K562 (cell line): ENCODE data around the gene MCEMP1. TPM values are rescaled to one million over a fixed set of nuclear protein-coding genes. Genes with fewer than 3 reads are reported as not detected.

ENCODE experiments used
- AFF1 ChIP-seq, 2 experiments: fragments of 450-650 bp; IDR thresholded peaks; 2 replicates each; pipeline ENCODE4 v1.6.1; 2018; ENCODE audit warnings: mild to moderate bottlenecking in 2 of 2, low read depth in 1 of 2; ENCODE audit not compliant: partially characterized antibody in 2 of 2
- ATF3 ChIP-seq, 2 experiments: fragments of 450-650 bp in 1 of 2; sonication (generic) in 1 of 2; formaldehyde crosslinking in 1 of 2; IDR thresholded peaks in 1 of 2; conservative IDR thresholded peaks in 1 of 2; 2 replicates each; pipeline versions ENCODE4 v1.6.1 to v1.8.1; 2016 to 2023; ENCODE audit warnings: mild to moderate bottlenecking in 2 of 2, moderate library complexity in 2 of 2, inconsistent platforms in 1 of 2, missing genetic modification reagents in 1 of 2
- CREB3L1 ChIP-seq: fragments of 450-650 bp; IDR thresholded peaks from 2 replicates; pipeline ENCODE4 v1.6.1; 2014; ENCODE audit warnings: low read depth, mild to moderate bottlenecking, moderate library complexity, borderline replicate concordance
- HDAC1 ChIP-seq, 2 experiments: fragments of 450-650 bp; IDR thresholded peaks; 2 replicates each; pipeline ENCODE4 v1.6.1; 2016 to 2017; ENCODE audit warnings: inconsistent platforms in 1 of 2, mild to moderate bottlenecking in 1 of 2, moderate library complexity in 1 of 2
- polyA plus RNA-seq, 8 experiments: library from polyadenylated mRNA; depleted of rRNA in 4 of 8; stranded (reverse) in 5 of 8; unstranded in 3 of 8; fragments of >200 nt; fragmentation: Nextera tagmentation in 2 of 8; fragmentation: Illumina TruSeq in 1 of 8; extraction: Ambion mirVana in 2 of 8; extraction: Trizol in 1 of 8; gene quantifications; 2 replicates each; pipeline versions ENCODE4 v1.2.1 to v1.2.3, GENCODE V29; 2011 to 2014; ENCODE audit warnings: inconsistent platforms in 1 of 8, missing spikeins in 1 of 8
- total RNA-seq, 7 experiments: library from RNA; depleted of rRNA in 6 of 7; stranded (reverse); fragments of >200 nt in 6 of 7; fragmentation: Illumina TruSeq in 2 of 7; extraction: Trizol in 2 of 7; gene quantifications; 2 replicates each; pipeline versions ENCODE4 v1.2.1 to v1.2.3, GENCODE V29; 2011 to 2021; ENCODE audit warnings: low replicate concordance in 1 of 7
- TF ChIP-seq, protein P1 (sequence below): fragments of 200-600 bp; sonication (generic); IDR thresholded peaks from one replicate; pipeline ENCODE4 v1.6.1; 2012; ENCODE audit warnings: mild to moderate bottlenecking, low read depth, low read length, inconsistent platforms
- TF ChIP-seq, protein P2 (sequence below): fragments of 250-450 bp; sonication (Bioruptor Pico); IDR thresholded peaks from 2 replicates; pipeline ENCODE4 v1.8.0; 2021; ENCODE audit warnings: borderline replicate concordance, mild to moderate bottlenecking, moderate library complexity; ENCODE audit not compliant: poor library complexity, severe bottlenecking

MCEMP1 gene
- total and polyA plus RNA-seq, 9 of the 15 experiments (the other 6 are each of a cell fraction or from before 2014, with no cell fraction given) = 0.11 to 1.8 (median 0.51) TPM

DNA sequence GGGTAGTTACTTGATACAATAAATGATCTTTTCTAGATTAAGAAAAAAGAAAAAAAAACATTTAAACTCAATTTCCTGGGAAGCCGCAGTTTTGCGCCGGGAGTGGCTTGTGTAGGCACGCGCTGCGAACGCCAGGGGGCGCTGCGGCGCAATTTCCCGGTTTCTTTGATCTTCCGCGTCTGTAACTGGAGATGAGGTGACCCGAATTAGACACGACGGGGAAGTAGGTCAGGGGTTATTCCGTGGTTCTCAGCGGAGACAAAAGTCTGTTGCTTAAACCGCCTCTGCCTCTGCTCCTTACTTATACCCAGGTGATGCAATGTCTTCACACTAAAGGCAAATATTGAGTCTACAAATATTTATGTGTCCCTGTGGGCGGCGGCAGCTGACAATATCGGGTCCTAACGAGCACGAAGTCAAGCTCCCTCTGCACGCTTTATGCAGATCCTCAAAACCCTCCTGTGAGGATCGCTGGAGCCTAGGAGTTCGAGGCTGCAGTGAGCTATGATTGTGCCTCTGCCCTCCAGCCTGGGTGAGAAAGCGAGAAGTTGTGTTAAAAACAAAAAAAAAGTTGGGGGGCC lies 24.7 kb upstream of the MCEMP1 start (continued):
- TF ChIP-seq ATF3 (IDR thresholded peaks at IDR 0.05) (peak; percentile 96), ATF3 (CRISPR knock-in tag; conservative IDR thresholded peaks at IDR 0.05) (no peak; the same call in none of the 2 replicates), AFF1 (IDR thresholded peaks at IDR 0.05; ENCODE audit: low read depth in 1 of 2, partially characterized antibody in 2 of 2) (peak in 1 of 2 experiments; percentile 56), HDAC1 (IDR thresholded peaks at IDR 0.05) (no peak), CREB3L1 (no peak; the same call in 1 of the 2 replicates)
- TF ChIP-seq, protein P1, sequence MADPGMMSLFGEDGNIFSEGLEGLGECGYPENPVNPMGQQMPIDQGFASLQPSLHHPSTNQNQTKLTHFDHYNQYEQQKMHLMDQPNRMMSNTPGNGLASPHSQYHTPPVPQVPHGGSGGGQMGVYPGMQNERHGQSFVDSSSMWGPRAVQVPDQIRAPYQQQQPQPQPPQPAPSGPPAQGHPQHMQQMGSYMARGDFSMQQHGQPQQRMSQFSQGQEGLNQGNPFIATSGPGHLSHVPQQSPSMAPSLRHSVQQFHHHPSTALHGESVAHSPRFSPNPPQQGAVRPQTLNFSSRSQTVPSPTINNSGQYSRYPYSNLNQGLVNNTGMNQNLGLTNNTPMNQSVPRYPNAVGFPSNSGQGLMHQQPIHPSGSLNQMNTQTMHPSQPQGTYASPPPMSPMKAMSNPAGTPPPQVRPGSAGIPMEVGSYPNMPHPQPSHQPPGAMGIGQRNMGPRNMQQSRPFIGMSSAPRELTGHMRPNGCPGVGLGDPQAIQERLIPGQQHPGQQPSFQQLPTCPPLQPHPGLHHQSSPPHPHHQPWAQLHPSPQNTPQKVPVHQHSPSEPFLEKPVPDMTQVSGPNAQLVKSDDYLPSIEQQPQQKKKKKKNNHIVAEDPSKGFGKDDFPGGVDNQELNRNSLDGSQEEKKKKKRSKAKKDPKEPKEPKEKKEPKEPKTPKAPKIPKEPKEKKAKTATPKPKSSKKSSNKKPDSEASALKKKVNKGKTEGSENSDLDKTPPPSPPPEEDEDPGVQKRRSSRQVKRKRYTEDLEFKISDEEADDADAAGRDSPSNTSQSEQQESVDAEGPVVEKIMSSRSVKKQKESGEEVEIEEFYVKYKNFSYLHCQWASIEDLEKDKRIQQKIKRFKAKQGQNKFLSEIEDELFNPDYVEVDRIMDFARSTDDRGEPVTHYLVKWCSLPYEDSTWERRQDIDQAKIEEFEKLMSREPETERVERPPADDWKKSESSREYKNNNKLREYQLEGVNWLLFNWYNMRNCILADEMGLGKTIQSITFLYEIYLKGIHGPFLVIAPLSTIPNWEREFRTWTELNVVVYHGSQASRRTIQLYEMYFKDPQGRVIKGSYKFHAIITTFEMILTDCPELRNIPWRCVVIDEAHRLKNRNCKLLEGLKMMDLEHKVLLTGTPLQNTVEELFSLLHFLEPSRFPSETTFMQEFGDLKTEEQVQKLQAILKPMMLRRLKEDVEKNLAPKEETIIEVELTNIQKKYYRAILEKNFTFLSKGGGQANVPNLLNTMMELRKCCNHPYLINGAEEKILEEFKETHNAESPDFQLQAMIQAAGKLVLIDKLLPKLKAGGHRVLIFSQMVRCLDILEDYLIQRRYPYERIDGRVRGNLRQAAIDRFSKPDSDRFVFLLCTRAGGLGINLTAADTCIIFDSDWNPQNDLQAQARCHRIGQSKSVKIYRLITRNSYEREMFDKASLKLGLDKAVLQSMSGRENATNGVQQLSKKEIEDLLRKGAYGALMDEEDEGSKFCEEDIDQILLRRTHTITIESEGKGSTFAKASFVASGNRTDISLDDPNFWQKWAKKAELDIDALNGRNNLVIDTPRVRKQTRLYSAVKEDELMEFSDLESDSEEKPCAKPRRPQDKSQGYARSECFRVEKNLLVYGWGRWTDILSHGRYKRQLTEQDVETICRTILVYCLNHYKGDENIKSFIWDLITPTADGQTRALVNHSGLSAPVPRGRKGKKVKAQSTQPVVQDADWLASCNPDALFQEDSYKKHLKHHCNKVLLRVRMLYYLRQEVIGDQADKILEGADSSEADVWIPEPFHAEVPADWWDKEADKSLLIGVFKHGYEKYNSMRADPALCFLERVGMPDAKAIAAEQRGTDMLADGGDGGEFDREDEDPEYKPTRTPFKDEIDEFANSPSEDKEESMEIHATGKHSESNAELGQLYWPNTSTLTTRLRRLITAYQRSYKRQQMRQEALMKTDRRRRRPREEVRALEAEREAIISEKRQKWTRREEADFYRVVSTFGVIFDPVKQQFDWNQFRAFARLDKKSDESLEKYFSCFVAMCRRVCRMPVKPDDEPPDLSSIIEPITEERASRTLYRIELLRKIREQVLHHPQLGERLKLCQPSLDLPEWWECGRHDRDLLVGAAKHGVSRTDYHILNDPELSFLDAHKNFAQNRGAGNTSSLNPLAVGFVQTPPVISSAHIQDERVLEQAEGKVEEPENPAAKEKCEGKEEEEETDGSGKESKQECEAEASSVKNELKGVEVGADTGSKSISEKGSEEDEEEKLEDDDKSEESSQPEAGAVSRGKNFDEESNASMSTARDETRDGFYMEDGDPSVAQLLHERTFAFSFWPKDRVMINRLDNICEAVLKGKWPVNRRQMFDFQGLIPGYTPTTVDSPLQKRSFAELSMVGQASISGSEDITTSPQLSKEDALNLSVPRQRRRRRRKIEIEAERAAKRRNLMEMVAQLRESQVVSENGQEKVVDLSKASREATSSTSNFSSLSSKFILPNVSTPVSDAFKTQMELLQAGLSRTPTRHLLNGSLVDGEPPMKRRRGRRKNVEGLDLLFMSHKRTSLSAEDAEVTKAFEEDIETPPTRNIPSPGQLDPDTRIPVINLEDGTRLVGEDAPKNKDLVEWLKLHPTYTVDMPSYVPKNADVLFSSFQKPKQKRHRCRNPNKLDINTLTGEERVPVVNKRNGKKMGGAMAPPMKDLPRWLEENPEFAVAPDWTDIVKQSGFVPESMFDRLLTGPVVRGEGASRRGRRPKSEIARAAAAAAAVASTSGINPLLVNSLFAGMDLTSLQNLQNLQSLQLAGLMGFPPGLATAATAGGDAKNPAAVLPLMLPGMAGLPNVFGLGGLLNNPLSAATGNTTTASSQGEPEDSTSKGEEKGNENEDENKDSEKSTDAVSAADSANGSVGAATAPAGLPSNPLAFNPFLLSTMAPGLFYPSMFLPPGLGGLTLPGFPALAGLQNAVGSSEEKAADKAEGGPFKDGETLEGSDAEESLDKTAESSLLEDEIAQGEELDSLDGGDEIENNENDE = no peak
- TF ChIP-seq, protein P2, sequence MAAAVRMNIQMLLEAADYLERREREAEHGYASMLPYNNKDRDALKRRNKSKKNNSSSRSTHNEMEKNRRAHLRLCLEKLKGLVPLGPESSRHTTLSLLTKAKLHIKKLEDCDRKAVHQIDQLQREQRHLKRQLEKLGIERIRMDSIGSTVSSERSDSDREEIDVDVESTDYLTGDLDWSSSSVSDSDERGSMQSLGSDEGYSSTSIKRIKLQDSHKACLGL = no peak
